ENCODE measurements around the gene SEC16B. TPM values are rescaled to one million over a fixed set of nuclear protein-coding genes. Genes with fewer than 3 reads are reported as not detected.

Gene SEC16B
- total and polyA plus RNA-seq, 4 experiments from 2014 or later = not detected

- Mint-ChIP-seq H3K4me3 (no peak overlapping the region), H3K36me3 (no peaks in the 10 kb centered on the region), H3K9me3 (peaks cover 0 to 2% (median 0%) of the 10 kb centered on the region in 8 donors), H3K4me1 (peaks cover 0 to 3% (median 0%) of the 10 kb centered on the region in 4 donors), H3K27me3 (no peaks in the 10 kb centered on the region), H3K27ac (no peak overlapping the region)
- no peak for DNase-seq
- no peaks in the 10 kb centered on the region for H3K36me3 ChIP-seq (ENCODE audit: insufficient read depth, low read length)
- no peaks in the 10 kb centered on the region for H3K4me1 ChIP-seq (ENCODE audit: insufficient read depth, low read length)
- H3K27ac ChIP-seq (ENCODE audit: low read depth, low read length) = no peak overlapping the region
- H3K4me3 ChIP-seq (ENCODE audit: low read length in 2 of 2) = no peak overlapping the region
- intact Hi-C loops (cut with micrococcal nuclease) = no loop called here
- H3K27me3 ChIP-seq (ENCODE audit: insufficient read depth, low read length) = no peaks in the 10 kb centered on the region
- ChIA-PET CTCF (ENCODE audit: partially characterized antibody) (no interaction called here), POLR2A (ENCODE audit: partially characterized antibody) (no interaction called here)
- no peaks in the 10 kb centered on the region for H3K9me3 ChIP-seq (ENCODE audit: control insufficient read depth in 1 of 2, low read length in 2 of 2)
Measured at GRCh38 chr1:177932123-177932522, 37.7 kb downstream of the SEC16B start.

GRCh38 chr1:177928952-177929351 is 40.9 kb downstream of the SEC16B start:
- Histone ChIP-seq H3K27me3 (ENCODE audit: insufficient read depth, low read length) (no peaks in the 10 kb centered on the region), H3K27ac (ENCODE audit: low read depth, low read length) (no peak overlapping the region), H3K36me3 (ENCODE audit: insufficient read depth, low read length) (no peaks in the 10 kb centered on the region), H3K4me3 (ENCODE audit: low read length in 2 of 2) (no peak overlapping the region), H3K9me3 (ENCODE audit: control insufficient read depth in 1 of 2, low read length in 2 of 2) (no peaks in the 10 kb centered on the region), H3K4me1 (ENCODE audit: insufficient read depth, low read length) (no peaks in the 10 kb centered on the region)
- Mint-ChIP-seq H3K4me3 (no peak overlapping the region), H3K36me3 (no peaks in the 10 kb centered on the region), H3K27ac (no peak overlapping the region), H3K27me3 (no peaks in the 10 kb centered on the region), H3K9me3 (no peaks in the 10 kb centered on the region), H3K4me1 (peaks cover 0 to 3% (median 0%) of the 10 kb centered on the region in 4 donors)
- POLR2A ChIA-PET (ENCODE audit: partially characterized antibody) = no interaction called here
- DNase-seq = no peak
- intact Hi-C loops (cut with micrococcal nuclease) = no loop called here
- CTCF ChIA-PET (ENCODE audit: partially characterized antibody) = no interaction called here

- H3K36me3 Mint-ChIP-seq = no peaks in the 10 kb centered on the region
- CTCF ChIA-PET (ENCODE audit: partially characterized antibody) = no interaction called here
- intact Hi-C loops (cut with micrococcal nuclease) = no loop called here
Measured at GRCh38 chr1:177928194-177928593, 41.7 kb downstream of the SEC16B start.

GRCh38 chr1:177927021-177927596 is 42.7 kb downstream of the SEC16B start:
- Mint-ChIP-seq H3K4me1 (peaks cover 0 to 3% (median 0%) of the 10 kb centered on the region in 4 donors), H3K27ac (no peak overlapping the region), H3K27me3 (no peaks in the 10 kb centered on the region), H3K4me3 (no peak overlapping the region), H3K9me3 (no peaks in the 10 kb centered on the region), H3K36me3 (no peaks in the 10 kb centered on the region)
- no peak for DNase-seq
- H3K27me3 ChIP-seq (ENCODE audit: insufficient read depth, low read length) = no peaks in the 10 kb centered on the region
- H3K4me1 ChIP-seq (ENCODE audit: insufficient read depth, low read length) = no peaks in the 10 kb centered on the region
- H3K9me3 ChIP-seq (ENCODE audit: control insufficient read depth in 1 of 2, low read length in 2 of 2) = no peaks in the 10 kb centered on the region
- H3K36me3 ChIP-seq (ENCODE audit: insufficient read depth, low read length) = no peaks in the 10 kb centered on the region
- no peak overlapping the region for H3K4me3 ChIP-seq (ENCODE audit: low read length in 2 of 2)
- H3K27ac ChIP-seq (ENCODE audit: low read depth, low read length) = no peak overlapping the region
- POLR2A ChIA-PET (ENCODE audit: partially characterized antibody) = no interaction called here
- CTCF ChIA-PET (ENCODE audit: partially characterized antibody) = no interaction called here
- intact Hi-C loops (cut with micrococcal nuclease) = no loop called here

More at GRCh38 chr1:177928194-177928593, 41.7 kb downstream of the SEC16B start:
- peaks cover 0 to 3% (median 0%) of the 10 kb centered on the region in 4 donors for H3K4me1 Mint-ChIP-seq
- no peak for DNase-seq
- H3K27ac ChIP-seq (ENCODE audit: low read depth, low read length) = no peak overlapping the region
- no peaks in the 10 kb centered on the region for H3K27me3 Mint-ChIP-seq
- H3K4me3 Mint-ChIP-seq = no peak overlapping the region
- no peaks in the 10 kb centered on the region for H3K4me1 ChIP-seq (ENCODE audit: insufficient read depth, low read length)
- H3K4me3 ChIP-seq (ENCODE audit: low read length in 2 of 2) = no peak overlapping the region
- no peaks in the 10 kb centered on the region for H3K36me3 ChIP-seq (ENCODE audit: insufficient read depth, low read length)
- no peak overlapping the region for H3K27ac Mint-ChIP-seq
- no peaks in the 10 kb centered on the region for H3K27me3 ChIP-seq (ENCODE audit: insufficient read depth, low read length)
- POLR2A ChIA-PET (ENCODE audit: partially characterized antibody) = no interaction called here
- H3K9me3 ChIP-seq (ENCODE audit: control insufficient read depth in 1 of 2, low read length in 2 of 2) = no peaks in the 10 kb centered on the region
- no peaks in the 10 kb centered on the region for H3K9me3 Mint-ChIP-seq

- Histone ChIP-seq H3K4me3 (ENCODE audit: low read length in 2 of 2) (no peak overlapping the region), H3K36me3 (ENCODE audit: insufficient read depth, low read length) (no peaks in the 10 kb centered on the region), H3K27ac (ENCODE audit: low read depth, low read length) (no peak overlapping the region), H3K9me3 (ENCODE audit: control insufficient read depth in 1 of 2, low read length in 2 of 2) (no peaks in the 10 kb centered on the region), H3K27me3 (ENCODE audit: insufficient read depth, low read length) (no peaks in the 10 kb centered on the region), H3K4me1 (ENCODE audit: insufficient read depth, low read length) (no peaks in the 10 kb centered on the region)
- no peak for DNase-seq
- Mint-ChIP-seq H3K27ac (no peak overlapping the region), H3K4me1 (no peaks in the 10 kb centered on the region), H3K4me3 (no peak overlapping the region), H3K36me3 (no peaks in the 10 kb centered on the region), H3K27me3 (no peaks in the 10 kb centered on the region), H3K9me3 (no peaks in the 10 kb centered on the region)
- CTCF ChIA-PET (ENCODE audit: partially characterized antibody) = no interaction called here
- POLR2A ChIA-PET (ENCODE audit: partially characterized antibody) = no interaction called here
- intact Hi-C loops (cut with micrococcal nuclease) = no loop called here
Measured at GRCh38 chr1:177926201-177926600, 43.7 kb downstream of the SEC16B start.

- no peaks in the 10 kb centered on the region for H3K9me3 ChIP-seq (ENCODE audit: control insufficient read depth in 1 of 2, low read length in 2 of 2)
- no peaks in the 10 kb centered on the region for H3K36me3 Mint-ChIP-seq
- intact Hi-C loops (cut with micrococcal nuclease) = no loop called here
- H3K27me3 ChIP-seq (ENCODE audit: insufficient read depth, low read length) = no peaks in the 10 kb centered on the region
- H3K4me3 Mint-ChIP-seq = no peak overlapping the region
- H3K4me1 Mint-ChIP-seq = no peaks in the 10 kb centered on the region
- ChIA-PET CTCF (ENCODE audit: partially characterized antibody) (interaction anchor here (1.1 kb wide), 1 partner anchor 13 kb away, joined by 3 read pairs; no protein-coding TSS in a partner anchor), POLR2A (ENCODE audit: partially characterized antibody) (no interaction called here)
- H3K27me3 Mint-ChIP-seq = no peaks in the 10 kb centered on the region
- H3K27ac ChIP-seq (ENCODE audit: low read depth, low read length) = no peak overlapping the region
- no peak for DNase-seq
- no peaks in the 10 kb centered on the region for H3K9me3 Mint-ChIP-seq
- no peaks in the 10 kb centered on the region for H3K4me1 ChIP-seq (ENCODE audit: insufficient read depth, low read length)
- no peaks in the 10 kb centered on the region for H3K36me3 ChIP-seq (ENCODE audit: insufficient read depth, low read length)
- no peak overlapping the region for H3K4me3 ChIP-seq (ENCODE audit: low read length in 2 of 2)
- no peak overlapping the region for H3K27ac Mint-ChIP-seq
Measured at GRCh38 chr1:177925006-177925405, 44.9 kb downstream of the SEC16B start.

- ChIA-PET POLR2A (ENCODE audit: partially characterized antibody) (no interaction called here), CTCF (ENCODE audit: partially characterized antibody) (no interaction called here)
- no peaks in the 10 kb centered on the region for H3K9me3 Mint-ChIP-seq
- H3K36me3 Mint-ChIP-seq = no peaks in the 10 kb centered on the region
- no peaks in the 10 kb centered on the region for H3K27me3 Mint-ChIP-seq
- H3K27ac Mint-ChIP-seq = no peak overlapping the region
- H3K9me3 ChIP-seq (ENCODE audit: control insufficient read depth in 1 of 2, low read length in 2 of 2) = no peaks in the 10 kb centered on the region
- H3K4me1 ChIP-seq (ENCODE audit: insufficient read depth, low read length) = no peaks in the 10 kb centered on the region
- intact Hi-C loops (cut with micrococcal nuclease) = no loop called here
- no peaks in the 10 kb centered on the region for H3K36me3 ChIP-seq (ENCODE audit: insufficient read depth, low read length)
- H3K4me1 Mint-ChIP-seq = no peaks in the 10 kb centered on the region
- no peak overlapping the region for H3K4me3 Mint-ChIP-seq
- no peak overlapping the region for H3K27ac ChIP-seq (ENCODE audit: low read depth, low read length)
- no peak overlapping the region for H3K4me3 ChIP-seq (ENCODE audit: low read length in 2 of 2)
- DNase-seq = no peak
- H3K27me3 ChIP-seq (ENCODE audit: insufficient read depth, low read length) = no peaks in the 10 kb centered on the region
Measured at GRCh38 chr1:177923441-177923840, 46.4 kb downstream of the SEC16B start.

- Mint-ChIP-seq H3K4me3 (no peak overlapping the region), H3K9me3 (no peaks in the 10 kb centered on the region), H3K4me1 (no peaks in the 10 kb centered on the region), H3K36me3 (no peaks in the 10 kb centered on the region), H3K27me3 (no peaks in the 10 kb centered on the region), H3K27ac (no peak overlapping the region)
- DNase-seq = no peak
- intact Hi-C loops (cut with micrococcal nuclease) = no loop called here
- ChIA-PET CTCF (ENCODE audit: partially characterized antibody) (no interaction called here), POLR2A (ENCODE audit: partially characterized antibody) (no interaction called here)
- H3K27ac ChIP-seq (ENCODE audit: low read depth, low read length) = no peak overlapping the region
- no peaks in the 10 kb centered on the region for H3K36me3 ChIP-seq (ENCODE audit: insufficient read depth, low read length)
- H3K4me3 ChIP-seq (ENCODE audit: low read length in 2 of 2) = no peak overlapping the region
- H3K27me3 ChIP-seq (ENCODE audit: insufficient read depth, low read length) = no peaks in the 10 kb centered on the region
- no peaks in the 10 kb centered on the region for H3K4me1 ChIP-seq (ENCODE audit: insufficient read depth, low read length)
- H3K9me3 ChIP-seq (ENCODE audit: control insufficient read depth in 1 of 2, low read length in 2 of 2) = no peaks in the 10 kb centered on the region
Measured at GRCh38 chr1:177922209-177922608, 47.6 kb downstream of the SEC16B start.
